Natural killer cell (primary cell): ENCODE data around the gene USH2A. TPM values are rescaled to one million over a fixed set of nuclear protein-coding genes. Genes with fewer than 3 reads are reported as not detected.

ENCODE experiments used
- ATAC-seq, 3 donors: fragments of 150-1000 bp in 2 of 3; fragments of 200-7000 bp in 1 of 3; cut with Tn5 transposase; 1 replicate in 1 of 3; 2 replicates in 2 of 3; pipeline ENCODE4 v1.10.0; 2021; ENCODE audit warnings: mild to moderate bottlenecking in 2 of 3, moderate library complexity in 2 of 3
- DNase-seq, 2 donors: peaks; one replicate each; pipeline versions ENCODE4 v3.0.0 to v3.0.0-alpha.2; 2013 to 2021; ENCODE audit warnings: mixed read lengths in 1 of 2
- H3K27ac ChIP-seq: one replicate; pipeline ENCODE4 v1.5.1; 2013; ENCODE audit warnings: mild to moderate bottlenecking, low read length
- H3K27me3 ChIP-seq: one replicate; pipeline ENCODE4 v1.6.1; 2013; ENCODE audit warnings: low read length; ENCODE audit not compliant: control insufficient read depth, insufficient read depth
- H3K36me3 ChIP-seq: one replicate; pipeline ENCODE4 v1.6.1; 2013; ENCODE audit warnings: low read length; ENCODE audit not compliant: control insufficient read depth, insufficient read depth
- H3K4me1 ChIP-seq: one replicate; pipeline ENCODE4 v1.6.1; 2013; ENCODE audit warnings: low read length; ENCODE audit not compliant: control insufficient read depth, insufficient read depth
- H3K4me3 ChIP-seq: one replicate; pipeline ENCODE4 v1.5.1; 2013; ENCODE audit warnings: low read length
- H3K9me3 ChIP-seq: one replicate; pipeline ENCODE4 v1.6.1; 2013; ENCODE audit warnings: low read length; ENCODE audit not compliant: control insufficient read depth, insufficient read depth
- H3K27ac Mint-ChIP-seq, 2 donors: one replicate each; pipeline ENCODE4 v1.8.0; 2022; ENCODE audit warnings: mild to moderate bottlenecking in 2 of 2, mixed read lengths in 2 of 2, moderate library complexity in 1 of 2
- H3K27me3 Mint-ChIP-seq, 2 donors: one replicate each; pipeline ENCODE4 v1.8.0; 2022; ENCODE audit warnings: low read depth in 2 of 2, mixed read lengths in 2 of 2
- H3K36me3 Mint-ChIP-seq: one replicate; pipeline ENCODE4 v1.8.0; 2022; ENCODE audit warnings: mixed read lengths
- H3K4me1 Mint-ChIP-seq, 2 donors: one replicate each; pipeline ENCODE4 v1.8.0; 2022; ENCODE audit warnings: mixed read lengths in 2 of 2
- H3K4me3 Mint-ChIP-seq: one replicate; pipeline ENCODE4 v1.8.0; 2022; ENCODE audit warnings: mild to moderate bottlenecking, moderate library complexity, mixed read lengths
- H3K9me3 Mint-ChIP-seq, 2 donors: one replicate each; pipeline ENCODE4 v1.8.0; 2022; ENCODE audit warnings: mixed read lengths in 2 of 2
- CTCF ChIP-seq: fragments of 200-600 bp; IDR thresholded peaks from one replicate; pipeline ENCODE4 v1.8.0; 2022; ENCODE audit warnings: antibody characterized with exemption
- WGBS: methylation state at CpG from one replicate; pipeline ENCODE4 v1.1.7; 2013; ENCODE audit warnings: missing lambda C conversion rate; ENCODE audit not compliant: insufficient coverage; 5-methylcytosine and 5-hydroxymethylcytosine counted together
- intact Hi-C: fragments of 100-400 bp; cut with micrococcal nuclease; formaldehyde crosslinking; loops from one replicate; pipeline ENCODE4 v1.14.2; 2022
- total RNA-seq, 4 donors: library from RNA; stranded (reverse); fragments of 120-200 nt in 1 of 4; gene quantifications; one replicate each; pipeline versions ENCODE4 v1.2.3 to v1.2.4, GENCODE V29; 2013 to 2022

USH2A gene
- total RNA-seq, 3 donors from 2014 or later (not counting 1 experiment from before 2014, with no cell fraction given), result not detected

DNA sequence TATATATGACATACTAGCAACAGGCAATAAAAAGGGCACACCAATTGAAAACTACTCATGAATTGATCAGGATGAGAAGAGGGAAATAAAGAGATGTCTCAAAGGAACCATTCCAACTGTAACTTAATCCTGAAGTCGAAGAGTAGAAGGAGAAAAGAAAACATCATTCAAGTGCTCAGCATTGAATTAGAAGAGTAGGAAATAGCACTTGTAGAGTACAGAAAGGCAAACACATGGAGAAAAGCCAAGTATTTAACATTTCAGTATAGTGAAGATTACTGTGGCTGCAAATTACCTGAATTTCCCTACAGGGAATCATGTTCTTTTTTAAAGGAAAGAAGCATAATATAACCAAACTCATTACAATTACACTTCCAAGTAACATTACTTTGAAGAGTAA lies 651.1 kb downstream of the USH2A start:
- H3K4me1 ChIP-seq, result no peaks in the 10 kb centered on the region
- Mint-ChIP-seq H3K4me1 (no peaks in the 10 kb centered on the region), H3K27me3 (no peaks in the 10 kb centered on the region), H3K36me3 (no peaks in the 10 kb centered on the region), H3K27ac (no peak overlapping the region), H3K9me3 (peaks cover 8 to 17% of the 10 kb centered on the region in 2 donors), H3K4me3 (no peak overlapping the region)
- H3K27ac ChIP-seq, result no peak overlapping the region
- WGBS, result 67% methylated on average over 1 of the region's 1 CpG
- no peak for ATAC-seq
- DNase-seq, result no peak
- no peaks in the 10 kb centered on the region for H3K27me3 ChIP-seq
- no peak for TF ChIP-seq CTCF
- H3K36me3 ChIP-seq, result no peaks in the 10 kb centered on the region
- intact Hi-C loops, result no loop called here
- H3K4me3 ChIP-seq, result no peak overlapping the region
- H3K9me3 ChIP-seq, result no peaks in the 10 kb centered on the region

GRCh38 chr1:215768303-215768702 lies 654.9 kb downstream of the USH2A start:
- DNase-seq, result no peak
- no peak for ATAC-seq
- Mint-ChIP-seq H3K9me3 (peaks cover 15 to 17% of the 10 kb centered on the region in 2 donors), H3K4me1 (no peaks in the 10 kb centered on the region), H3K4me3 (no peak overlapping the region), H3K27ac (no peak overlapping the region), H3K27me3 (no peaks in the 10 kb centered on the region), H3K36me3 (no peaks in the 10 kb centered on the region)
- Histone ChIP-seq H3K9me3 (no peaks in the 10 kb centered on the region), H3K4me1 (no peaks in the 10 kb centered on the region), H3K36me3 (no peaks in the 10 kb centered on the region), H3K27me3 (no peaks in the 10 kb centered on the region), H3K4me3 (no peak overlapping the region), H3K27ac (no peak overlapping the region)
- intact Hi-C loops, result no loop called here
- WGBS, result 100% methylated on average over 2 of the region's 4 CpGs
- TF ChIP-seq CTCF, result no peak

GRCh38 chr1:215767761-215768160 lies 655.5 kb downstream of the USH2A start:
- H3K36me3 Mint-ChIP-seq, result no peaks in the 10 kb centered on the region
- ATAC-seq, result no peak
- no peak for TF ChIP-seq CTCF
- no peak overlapping the region for H3K27ac ChIP-seq
- H3K9me3 ChIP-seq, result no peaks in the 10 kb centered on the region
- H3K9me3 Mint-ChIP-seq, result peaks cover 18 to 20% of the 10 kb centered on the region in 2 donors
- no peaks in the 10 kb centered on the region for H3K36me3 ChIP-seq
- no peaks in the 10 kb centered on the region for H3K27me3 Mint-ChIP-seq
- WGBS, result 50% methylated on average over 1 of the region's 2 CpGs
- H3K27ac Mint-ChIP-seq, result no peak overlapping the region
- no peaks in the 10 kb centered on the region for H3K4me1 ChIP-seq
- intact Hi-C loops, result no loop called here
- no peak overlapping the region for H3K4me3 Mint-ChIP-seq
- H3K4me1 Mint-ChIP-seq, result no peaks in the 10 kb centered on the region
- no peaks in the 10 kb centered on the region for H3K27me3 ChIP-seq
- no peak for DNase-seq
- no peak overlapping the region for H3K4me3 ChIP-seq

DNA sequence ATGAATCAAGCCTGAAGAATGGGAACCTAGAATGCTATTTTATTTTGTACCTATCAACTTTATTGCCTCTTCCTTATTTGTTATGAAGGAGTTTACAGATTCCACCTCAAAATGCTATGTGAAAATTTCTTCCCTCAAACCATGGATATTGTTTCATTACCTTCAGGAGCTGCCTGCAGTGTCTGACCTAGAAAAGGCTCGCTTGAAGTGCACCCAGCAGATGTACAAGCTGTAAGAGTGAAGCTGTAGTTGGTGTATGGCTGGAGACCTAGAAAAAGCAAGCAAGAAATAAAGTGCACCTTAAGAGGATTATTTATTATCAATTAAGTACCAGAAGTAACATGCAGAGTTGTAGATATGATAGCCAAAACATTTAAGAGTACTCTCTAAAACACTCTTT lies 656.7 kb downstream of the USH2A start:
- H3K4me1 Mint-ChIP-seq, result no peaks in the 10 kb centered on the region
- H3K4me3 ChIP-seq, result no peak overlapping the region
- DNase-seq, result no peak
- peaks cover 16 to 18% of the 10 kb centered on the region in 2 donors for H3K9me3 Mint-ChIP-seq
- H3K9me3 ChIP-seq, result no peaks in the 10 kb centered on the region
- no peak overlapping the region for H3K27ac ChIP-seq
- H3K4me3 Mint-ChIP-seq, result no peak overlapping the region
- no peaks in the 10 kb centered on the region for H3K36me3 ChIP-seq
- no peaks in the 10 kb centered on the region for H3K27me3 Mint-ChIP-seq
- no peaks in the 10 kb centered on the region for H3K4me1 ChIP-seq
- no peak for ATAC-seq
- intact Hi-C loops, result no loop called here
- H3K27ac Mint-ChIP-seq, result no peak overlapping the region
- WGBS, result no CpG with 5 or more reads among the region's 1 CpG
- TF ChIP-seq CTCF, result no peak
- no peaks in the 10 kb centered on the region for H3K27me3 ChIP-seq
- no peaks in the 10 kb centered on the region for H3K36me3 Mint-ChIP-seq
